ENCODE measurements around the gene GLP2R.

The GLP2R gene

DNA sequence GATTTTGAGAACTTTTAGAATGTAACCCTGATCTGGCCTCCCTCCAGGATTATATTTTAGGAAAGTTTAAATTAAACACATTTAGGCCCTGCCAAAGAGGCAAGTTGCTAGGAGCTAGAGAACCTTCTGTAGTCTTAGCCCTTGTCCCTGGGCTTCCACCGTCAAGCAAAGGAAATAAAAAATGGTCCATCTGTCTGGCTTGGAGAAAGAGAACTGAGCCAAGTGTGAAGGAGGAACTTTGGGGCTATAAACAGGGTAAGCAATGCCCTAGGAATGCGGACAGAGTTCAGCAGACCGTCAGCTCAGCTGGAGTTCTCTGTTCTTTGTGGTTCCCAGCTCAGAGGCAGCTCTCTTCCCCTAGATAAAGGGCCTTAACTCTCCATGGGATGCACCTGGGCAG lies 49.7 kb downstream of the GLP2R start:
- TF ChIP-seq JUND (IDR thresholded peaks at IDR 0.05; ENCODE audit: low read depth) = no peak
- in situ Hi-C loops (cut with HindIII; ENCODE audit: low pct_unique_long_range_greater_than_20kb, low sequenced_read_pairs) = no loop called here
- no peak for DNase-seq (ENCODE audit: low read depth in 1 of 2, low spot score in 1 of 2)

DNA sequence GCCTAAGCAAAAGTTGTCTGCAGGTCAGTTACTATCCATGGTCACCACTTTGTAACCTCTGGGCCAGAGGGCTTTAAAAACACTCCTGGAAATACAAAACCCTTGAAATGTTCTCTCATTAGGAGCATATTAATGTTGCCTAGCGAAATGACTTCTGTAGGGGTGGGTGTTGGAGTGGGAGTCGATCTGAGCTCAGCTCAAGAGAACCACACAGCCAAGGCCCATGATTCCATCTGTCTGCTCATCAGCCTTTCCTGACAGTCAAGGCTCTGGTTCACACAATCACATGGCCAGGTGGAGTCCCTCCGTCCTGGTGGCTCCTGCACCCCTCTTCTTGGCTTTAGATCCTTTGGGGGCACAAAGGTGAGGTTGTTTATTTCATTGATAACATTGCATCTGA lies 52.6 kb downstream of the GLP2R start:
- in situ Hi-C loops (cut with HindIII; ENCODE audit: low pct_unique_long_range_greater_than_20kb, low sequenced_read_pairs) = no loop called here
- TF ChIP-seq JUND (IDR thresholded peaks at IDR 0.05; ENCODE audit: low read depth) = no peak
- DNase-seq (ENCODE audit: low read depth in 1 of 2, low spot score in 1 of 2) = no peak

GRCh38 chr17:9878786-9879525 lies 53.2 kb downstream of the GLP2R start:
- DNase-seq (ENCODE audit: low read depth in 1 of 2, low spot score in 1 of 2) = no peak
- no peak for TF ChIP-seq JUND (IDR thresholded peaks at IDR 0.05; ENCODE audit: low read depth)
- in situ Hi-C loops (cut with HindIII; ENCODE audit: low pct_unique_long_range_greater_than_20kb, low sequenced_read_pairs) = no loop called here

GRCh38 chr17:9880582-9880999 lies 54.9 kb downstream of the GLP2R start:
- no peak for DNase-seq (ENCODE audit: low read depth in 1 of 2, low spot score in 1 of 2)
- in situ Hi-C loops (cut with HindIII; ENCODE audit: low pct_unique_long_range_greater_than_20kb, low sequenced_read_pairs) = no loop called here
- TF ChIP-seq JUND (IDR thresholded peaks at IDR 0.05; ENCODE audit: low read depth) = no peak

DNA sequence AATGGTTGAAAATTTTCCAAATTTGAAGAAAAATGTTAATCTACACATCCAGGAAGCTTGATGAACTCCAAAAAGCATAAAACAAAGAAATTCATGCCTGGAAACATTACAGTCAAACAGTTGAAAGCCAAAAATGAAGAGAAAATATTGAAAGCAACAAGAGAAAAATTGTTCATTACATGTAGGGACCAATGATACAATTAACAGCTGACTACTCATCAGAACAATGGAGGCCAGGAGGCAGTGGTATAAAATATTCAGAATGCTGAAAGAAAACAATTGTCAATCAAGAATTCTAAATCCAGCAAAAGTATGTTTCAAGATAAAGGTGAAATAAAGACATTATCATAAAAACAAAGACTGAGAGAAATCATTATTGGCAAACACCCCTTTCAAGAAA lies 57.7 kb downstream of the GLP2R start:
- DNase-seq (ENCODE audit: low read depth in 1 of 2, low spot score in 1 of 2) = no peak
- TF ChIP-seq JUND (IDR thresholded peaks at IDR 0.05; ENCODE audit: low read depth) = no peak
- in situ Hi-C loops (cut with HindIII; ENCODE audit: low pct_unique_long_range_greater_than_20kb, low sequenced_read_pairs) = no loop called here

- no peak for DNase-seq (ENCODE audit: low read depth in 1 of 2, low spot score in 1 of 2)
- in situ Hi-C loops (cut with HindIII; ENCODE audit: low pct_unique_long_range_greater_than_20kb, low sequenced_read_pairs) = no loop called here
- no peak for TF ChIP-seq JUND (IDR thresholded peaks at IDR 0.05; ENCODE audit: low read depth)
Measured at GRCh38 chr17:9886141-9886930, 60.6 kb downstream of the GLP2R start.

DNA sequence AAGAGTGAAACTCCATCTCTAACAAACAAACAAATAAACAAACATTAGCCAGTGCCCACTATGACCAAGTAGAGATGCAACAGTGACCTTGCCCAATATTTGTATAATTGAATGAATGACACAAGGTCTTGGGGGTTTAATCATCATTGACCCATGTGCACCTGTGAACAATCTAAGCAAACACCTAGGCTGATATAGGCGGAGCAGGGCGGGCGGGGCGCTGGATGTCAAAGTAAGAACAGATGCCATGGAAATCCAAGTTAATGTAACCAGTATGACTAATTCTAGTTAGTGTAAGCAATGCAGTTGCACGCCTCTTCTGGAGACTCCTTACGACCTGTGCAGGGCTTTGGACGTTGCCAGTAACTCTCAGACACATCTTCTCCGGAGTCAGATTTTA lies 61.8 kb downstream of the GLP2R start:
- in situ Hi-C loops (cut with HindIII; ENCODE audit: low pct_unique_long_range_greater_than_20kb, low sequenced_read_pairs) = no loop called here
- DNase-seq (ENCODE audit: low read depth in 1 of 2, low spot score in 1 of 2) = no peak
- no peak for TF ChIP-seq JUND (IDR thresholded peaks at IDR 0.05; ENCODE audit: low read depth)

DNA sequence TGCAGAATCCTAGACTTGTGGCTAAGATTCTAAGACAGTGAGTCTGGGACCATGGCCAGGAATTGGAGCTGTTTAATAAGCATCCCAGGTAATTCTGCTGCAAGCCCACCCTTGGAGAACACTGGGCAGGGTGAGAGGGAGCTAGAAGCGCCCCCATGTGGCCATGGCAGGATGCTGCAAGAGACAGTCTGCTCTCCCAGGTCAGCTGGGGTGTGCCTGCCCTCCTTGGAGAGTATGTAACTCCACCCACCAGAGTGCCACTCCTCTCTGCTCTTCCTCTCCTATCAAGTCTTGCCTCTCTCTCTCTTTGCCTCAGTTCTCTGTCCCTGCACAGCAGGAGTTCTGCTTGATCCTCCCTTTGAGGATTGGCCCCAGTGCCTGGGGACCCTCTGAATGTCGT lies 64.4 kb downstream of the GLP2R start:
- peak in 1 of 2 experiments; percentile 23 for DNase-seq (ENCODE audit: low read depth in 1 of 2, low spot score in 1 of 2)
- no peak for TF ChIP-seq JUND (IDR thresholded peaks at IDR 0.05; ENCODE audit: low read depth)
- in situ Hi-C loops (cut with HindIII; ENCODE audit: low pct_unique_long_range_greater_than_20kb, low sequenced_read_pairs) = no loop called here

- in situ Hi-C loops (cut with HindIII; ENCODE audit: low pct_unique_long_range_greater_than_20kb, low sequenced_read_pairs) = no loop called here
- no peak for TF ChIP-seq JUND (IDR thresholded peaks at IDR 0.05; ENCODE audit: low read depth)
- DNase-seq (ENCODE audit: low read depth in 1 of 2, low spot score in 1 of 2) = no peak
Measured at GRCh38 chr17:9893411-9894012, 67.8 kb downstream of the GLP2R start.

DNA sequence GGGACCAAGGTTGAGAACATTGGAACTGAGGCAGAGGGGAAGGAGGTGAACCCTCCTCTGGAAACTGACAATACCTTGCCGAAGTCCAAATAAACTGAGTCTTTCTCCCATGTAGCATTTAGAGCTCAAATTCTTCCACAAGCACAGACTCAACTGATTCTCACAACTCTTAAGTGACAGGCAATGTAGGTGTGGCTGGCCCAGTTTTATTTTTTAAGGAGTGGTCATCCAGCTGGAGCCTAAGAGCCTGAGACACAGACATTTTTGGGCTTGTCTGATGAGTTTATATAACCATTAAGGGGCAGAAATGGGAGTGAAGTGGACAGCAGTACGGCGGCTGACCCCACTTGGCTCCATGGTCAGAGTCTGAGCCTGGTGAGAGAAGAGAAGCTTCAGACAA lies 68.5 kb downstream of the GLP2R start:
- in situ Hi-C loops (cut with HindIII; ENCODE audit: low pct_unique_long_range_greater_than_20kb, low sequenced_read_pairs) = no loop called here
- no peak for TF ChIP-seq JUND (IDR thresholded peaks at IDR 0.05; ENCODE audit: low read depth)
- no peak for DNase-seq (ENCODE audit: low read depth in 1 of 2, low spot score in 1 of 2)

GRCh38 chr17:9895923-9896322 lies 70.2 kb downstream of the GLP2R start:
- TF ChIP-seq JUND (IDR thresholded peaks at IDR 0.05; ENCODE audit: low read depth) = no peak

DNA sequence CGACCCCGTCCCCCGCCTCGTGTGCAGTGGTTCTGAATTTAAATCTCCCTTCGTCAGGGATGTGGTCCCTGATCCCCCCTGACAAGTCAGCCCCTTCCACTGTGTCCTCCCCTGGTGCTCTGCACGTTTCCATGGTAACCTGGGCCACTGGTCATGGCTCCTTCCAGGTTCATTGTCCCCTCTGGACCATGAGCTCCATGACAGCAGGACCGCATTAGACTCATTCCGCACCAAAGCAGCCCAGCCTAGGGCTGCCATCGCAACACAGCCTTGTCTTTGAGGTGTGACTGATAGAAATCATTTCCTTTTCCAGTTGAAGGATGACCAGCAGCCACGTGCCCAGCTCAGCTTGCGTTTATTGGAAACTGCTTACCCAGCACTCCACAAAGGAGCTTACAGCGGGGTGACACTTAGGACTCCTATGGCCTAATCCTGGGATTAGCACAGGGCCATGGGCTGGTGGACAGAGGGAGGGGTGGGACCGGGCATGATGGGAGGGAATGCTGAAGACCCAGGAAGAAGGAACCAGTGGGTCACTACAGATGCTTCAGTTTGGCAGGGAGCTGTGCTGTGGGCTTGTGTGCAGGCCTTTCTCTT lies 71.7 kb downstream of the GLP2R start:
- no peak for DNase-seq (ENCODE audit: low read depth in 1 of 2, low spot score in 1 of 2)
- in situ Hi-C loops (cut with HindIII; ENCODE audit: low pct_unique_long_range_greater_than_20kb, low sequenced_read_pairs) = no loop called here
- no peak for TF ChIP-seq JUND (IDR thresholded peaks at IDR 0.05; ENCODE audit: low read depth)

More at GRCh38 chr17:9895923-9896322, 70.2 kb downstream of the GLP2R start:
- in situ Hi-C loops (cut with HindIII; ENCODE audit: low pct_unique_long_range_greater_than_20kb, low sequenced_read_pairs) = no loop called here
- DNase-seq (ENCODE audit: low read depth in 1 of 2, low spot score in 1 of 2) = no peak

GRCh38 chr17:9898812-9899211 lies 73.1 kb downstream of the GLP2R start:
- no peak for TF ChIP-seq JUND (IDR thresholded peaks at IDR 0.05; ENCODE audit: low read depth)
- DNase-seq (ENCODE audit: low read depth in 1 of 2, low spot score in 1 of 2) = no peak
- in situ Hi-C loops (cut with HindIII; ENCODE audit: low pct_unique_long_range_greater_than_20kb, low sequenced_read_pairs) = no loop called here
